Transverse colon (tissue), 4 donors: ENCODE data around the gene C16orf89. TPM values are rescaled to one million over a fixed set of nuclear protein-coding genes. Genes with fewer than 3 reads are reported as not detected.
"Not testable (repeated sequence)": the region's sequence is repeated elsewhere in the genome, so short reads cannot be mapped to it uniquely, and the experiment has no call there.

ENCODE experiments used
- DNase-seq: peaks from one replicate; pipeline ENCODE4 v3.0.0-alpha.2; 2019
- H3K27ac ChIP-seq, 4 donors: fragments of 200-600 bp; sonication (generic); 2 replicates each; pipeline ENCODE4 v1.5.1; 2016 to 2018; ENCODE audit warnings: inconsistent platforms in 4 of 4
- H3K27me3 ChIP-seq: fragments of 200-600 bp; sonication (generic); 2 replicates; pipeline ENCODE4 v1.5.1; 2017; ENCODE audit warnings: inconsistent platforms
- H3K36me3 ChIP-seq, 4 donors: fragments of 200-600 bp; sonication (generic); 2 replicates each; pipeline ENCODE4 v1.5.1; 2017 to 2019; ENCODE audit warnings: inconsistent platforms in 4 of 4
- H3K4me1 ChIP-seq, 4 donors: fragments of 200-600 bp; sonication (generic); 2 replicates each; pipeline ENCODE4 v1.5.1; 2017 to 2020; ENCODE audit warnings: inconsistent platforms in 4 of 4
- H3K4me3 ChIP-seq, 4 donors: fragments of 200-600 bp; sonication (generic); 1 replicate in 1 of 4; 2 replicates in 3 of 4; pipeline versions ENCODE4 v1.5.1 to v1.6.1; 2017 to 2019; ENCODE audit warnings: inconsistent platforms in 4 of 4
- H3K9me3 ChIP-seq, 2 donors: fragments of 200-600 bp; sonication (generic); 2 replicates each; pipeline ENCODE4 v1.5.1; 2017 to 2019; ENCODE audit warnings: inconsistent platforms in 2 of 2
- EP300 ChIP-seq: sonication (generic); formaldehyde crosslinking; IDR thresholded peaks from one replicate; pipeline ENCODE4 v1.6.1; 2017; ENCODE audit warnings: antibody characterized with exemption, low read depth
- POLR2A ChIP-seq: fragments of 450-650 bp; IDR thresholded peaks from one replicate; pipeline ENCODE4 v1.6.1; 2016; ENCODE audit warnings: antibody characterized with exemption, mild to moderate bottlenecking, moderate library complexity
- POLR2AphosphoS5 ChIP-seq, 3 donors: sonication (generic); formaldehyde crosslinking; IDR thresholded peaks; one replicate each; pipeline ENCODE4 v1.6.1; 2016; ENCODE audit warnings: antibody characterized with exemption in 3 of 3
- WGBS, 2 donors: methylation state at CpG; one replicate each; pipeline ENCODE4 v1.1.5; 2018; ENCODE audit warnings: low coverage in 1 of 2; 5-methylcytosine and 5-hydroxymethylcytosine counted together
- in situ Hi-C, 4 donors: fragments of 200-750 bp; cut with MboI; loops; one replicate each; pipeline versions ENCODE4 v1.15.0 to v1.15.1; 2017; ENCODE audit warnings: low sequenced_read_pairs in 3 of 4, low pct_ligation_motif_present in 1 of 4, low pct_unique_long_range_greater_than_20kb in 1 of 4
- intact Hi-C: fragments of 100-400 bp; cut with DNase I; formaldehyde crosslinking; loops from one replicate; pipeline ENCODE4 v1.15.1; 2023; ENCODE audit warnings: low total_unique reads
- total RNA-seq, 4 donors: library from RNA; depleted of rRNA; stranded (reverse); fragments of >200 nt; gene quantifications; one replicate each; pipeline ENCODE4 v1.1.0, GENCODE V29; 2016
- TF ChIP-seq, protein P1 (sequence below), 5 experiments: fragments of 200-600 bp in 3 of 5; fragments of 450-650 bp in 2 of 5; sonication (generic) in 3 of 5; IDR thresholded peaks; 1 replicate in 2 of 5; 2 replicates in 3 of 5; pipeline ENCODE4 v1.5.1; 2016 to 2017; ENCODE audit warnings: antibody characterized with exemption in 5 of 5, inconsistent platforms in 3 of 5, mild to moderate bottlenecking in 2 of 5, moderate library complexity in 1 of 5

The C16orf89 gene
- total RNA-seq, 4 donors from 2014 or later, result 1.5 to 8.6 TPM; not detected in 2

DNA sequence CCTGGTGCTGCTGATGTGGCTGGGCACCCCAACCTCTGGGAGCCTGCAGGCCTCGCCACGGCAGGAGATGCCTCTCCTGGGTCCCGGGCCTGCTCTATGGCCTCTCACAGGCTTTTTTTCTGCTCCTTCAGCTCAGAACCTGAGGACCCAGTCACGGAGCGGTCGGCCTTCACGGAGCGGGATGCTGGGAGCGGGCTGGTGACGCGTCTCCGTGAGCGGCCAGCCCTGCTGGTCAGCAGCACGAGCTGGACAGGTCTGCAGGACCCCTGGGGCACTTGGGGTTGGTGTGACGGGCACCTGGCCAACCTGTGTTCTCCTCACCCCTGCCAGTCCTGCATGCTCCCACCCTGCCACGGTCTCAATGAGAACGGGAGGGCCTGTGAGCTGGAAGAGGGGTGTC, 12.9 kb upstream of the C16orf89 start:
- no peak overlapping the region for H3K27ac ChIP-seq
- no peaks in the 10 kb centered on the region for H3K9me3 ChIP-seq
- in situ Hi-C loops (no loop called here), intact Hi-C loops (no loop called here)
- peaks cover 0 to 18% (median 3%) of the 10 kb centered on the region in 4 donors for H3K36me3 ChIP-seq
- DNase-seq, result no peak
- no peak overlapping the region for H3K4me3 ChIP-seq
- WGBS, 2 donors, result 92 to 100% methylated on average over 1 to 16 of the region's 17 CpGs
- no peaks in the 10 kb centered on the region for H3K27me3 ChIP-seq
- no peak for TF ChIP-seq POLR2AphosphoS5 (IDR thresholded peaks at IDR 0.05)
- TF ChIP-seq, protein P1, sequence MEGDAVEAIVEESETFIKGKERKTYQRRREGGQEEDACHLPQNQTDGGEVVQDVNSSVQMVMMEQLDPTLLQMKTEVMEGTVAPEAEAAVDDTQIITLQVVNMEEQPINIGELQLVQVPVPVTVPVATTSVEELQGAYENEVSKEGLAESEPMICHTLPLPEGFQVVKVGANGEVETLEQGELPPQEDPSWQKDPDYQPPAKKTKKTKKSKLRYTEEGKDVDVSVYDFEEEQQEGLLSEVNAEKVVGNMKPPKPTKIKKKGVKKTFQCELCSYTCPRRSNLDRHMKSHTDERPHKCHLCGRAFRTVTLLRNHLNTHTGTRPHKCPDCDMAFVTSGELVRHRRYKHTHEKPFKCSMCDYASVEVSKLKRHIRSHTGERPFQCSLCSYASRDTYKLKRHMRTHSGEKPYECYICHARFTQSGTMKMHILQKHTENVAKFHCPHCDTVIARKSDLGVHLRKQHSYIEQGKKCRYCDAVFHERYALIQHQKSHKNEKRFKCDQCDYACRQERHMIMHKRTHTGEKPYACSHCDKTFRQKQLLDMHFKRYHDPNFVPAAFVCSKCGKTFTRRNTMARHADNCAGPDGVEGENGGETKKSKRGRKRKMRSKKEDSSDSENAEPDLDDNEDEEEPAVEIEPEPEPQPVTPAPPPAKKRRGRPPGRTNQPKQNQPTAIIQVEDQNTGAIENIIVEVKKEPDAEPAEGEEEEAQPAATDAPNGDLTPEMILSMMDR (IDR thresholded peaks at IDR 0.05), result no peak
- TF ChIP-seq EP300, result no peak
- TF ChIP-seq POLR2A, result no peak
- H3K4me1 ChIP-seq, result peaks cover 0 to 11% (median 5%) of the 10 kb centered on the region in 4 donors

DNA sequence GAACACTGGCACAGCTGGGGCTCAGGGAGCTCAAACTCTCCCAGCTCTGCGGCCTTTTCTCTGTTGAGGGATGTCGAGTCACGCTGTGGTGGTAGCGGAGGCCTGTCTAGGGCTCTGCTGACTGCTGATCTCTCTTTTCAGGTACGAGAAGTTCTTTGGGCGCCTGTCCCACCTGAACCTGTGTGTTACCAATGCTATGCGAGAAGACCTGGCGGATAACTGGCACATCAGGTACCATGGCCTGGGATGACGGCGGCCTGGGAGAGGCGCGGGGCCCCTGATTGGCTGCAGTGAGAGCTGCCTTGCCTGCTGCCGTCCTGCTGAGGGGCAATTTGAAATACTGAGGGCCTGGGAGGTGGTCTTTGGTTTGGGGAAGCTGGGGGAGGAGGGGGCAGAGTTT, 11.5 kb upstream of the C16orf89 start:
- Histone ChIP-seq H3K27me3 (no peaks in the 10 kb centered on the region), H3K4me1 (peaks cover 0 to 19% (median 13%) of the 10 kb centered on the region in 4 donors), H3K4me3 (no peak overlapping the region), H3K36me3 (peaks cover 0 to 18% (median 3%) of the 10 kb centered on the region in 4 donors), H3K9me3 (no peaks in the 10 kb centered on the region), H3K27ac (no peak overlapping the region)
- intact Hi-C loops, result no loop called here
- TF ChIP-seq, protein P1 (IDR thresholded peaks at IDR 0.05), result no peak
- TF ChIP-seq POLR2AphosphoS5 (IDR thresholded peaks at IDR 0.05), result no peak
- no peak for TF ChIP-seq EP300
- no peak for TF ChIP-seq POLR2A
- DNase-seq, result no peak
- 97% methylated on average over 13 of the region's 13 CpGs; no CpG with 5 or more reads in 1 of the 2 donors for WGBS, 2 donors
- in situ Hi-C loops, result no loop called here

DNA sequence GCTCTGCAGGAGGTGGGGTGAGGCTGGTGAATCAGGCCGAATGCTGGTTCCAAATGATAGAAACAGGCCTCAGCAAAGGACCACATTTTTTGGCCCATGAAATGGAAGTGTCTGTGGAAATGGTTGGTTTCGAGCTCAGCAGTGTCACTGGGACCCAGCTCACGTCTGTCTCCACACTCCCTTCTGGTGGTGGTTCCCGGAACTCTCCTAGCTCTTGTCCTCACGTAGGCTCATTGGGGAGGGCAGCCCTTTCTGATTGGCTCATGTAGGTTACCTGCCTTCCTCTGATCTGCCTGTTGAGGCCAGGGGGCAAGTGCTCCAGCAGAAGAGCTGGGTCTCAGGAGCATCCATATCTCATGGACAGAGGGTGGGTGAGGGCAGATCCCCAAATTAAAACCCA, 9.9 kb upstream of the C16orf89 start:
- no peaks in the 10 kb centered on the region for H3K9me3 ChIP-seq
- DNase-seq, result no peak
- peaks cover 3 to 21% (median 13%) of the 10 kb centered on the region in 4 donors for H3K4me1 ChIP-seq
- H3K27me3 ChIP-seq, result no peaks in the 10 kb centered on the region
- peaks cover 0 to 18% (median 3%) of the 10 kb centered on the region in 4 donors for H3K36me3 ChIP-seq
- intact Hi-C loops (no loop called here), in situ Hi-C loops (no loop called here)
- WGBS, 2 donors, result 92% methylated on average over 5 of the region's 5 CpGs; no CpG with 5 or more reads in 1 of the 2 donors
- H3K27ac ChIP-seq, result no peak overlapping the region
- no peak for TF ChIP-seq EP300
- TF ChIP-seq, protein P1 (IDR thresholded peaks at IDR 0.05), result no peak
- TF ChIP-seq POLR2AphosphoS5 (IDR thresholded peaks at IDR 0.05), result no peak
- no peak for TF ChIP-seq POLR2A
- no peak overlapping the region for H3K4me3 ChIP-seq

DNA sequence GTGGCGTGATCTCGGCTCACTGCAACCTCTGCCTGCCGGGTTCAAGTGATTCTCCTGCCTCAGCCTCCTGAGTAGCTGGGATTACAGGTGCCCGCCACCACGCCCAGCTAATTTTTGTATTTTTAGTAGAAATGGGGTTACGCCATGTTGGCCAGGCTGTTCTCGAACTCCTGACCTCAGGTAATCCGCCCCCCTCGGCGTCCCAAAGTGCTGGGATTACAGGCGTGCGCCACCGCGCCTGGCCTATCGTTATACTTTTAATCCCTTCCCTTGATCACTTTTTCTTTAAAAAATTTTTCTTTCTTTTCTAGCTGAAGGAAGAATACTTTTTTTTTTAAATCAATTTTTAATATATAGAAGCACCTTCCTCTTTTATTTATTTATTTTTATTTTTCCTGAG, 8.0 kb upstream of the C16orf89 start:
- H3K9me3 ChIP-seq, H3K4me3 ChIP-seq, H3K27ac ChIP-seq, H3K27me3 ChIP-seq, intact Hi-C loops, in situ Hi-C loops, DNase-seq: not testable (repeated sequence)
- H3K4me1 ChIP-seq, result peaks cover 3 to 16% (median 11%) of the 10 kb centered on the region in 4 donors
- H3K36me3 ChIP-seq, result peaks cover 0 to 18% (median 3%) of the 10 kb centered on the region in 4 donors
- 95 to 98% methylated on average over 9 to 15 of the region's 15 CpGs for WGBS, 2 donors

DNA sequence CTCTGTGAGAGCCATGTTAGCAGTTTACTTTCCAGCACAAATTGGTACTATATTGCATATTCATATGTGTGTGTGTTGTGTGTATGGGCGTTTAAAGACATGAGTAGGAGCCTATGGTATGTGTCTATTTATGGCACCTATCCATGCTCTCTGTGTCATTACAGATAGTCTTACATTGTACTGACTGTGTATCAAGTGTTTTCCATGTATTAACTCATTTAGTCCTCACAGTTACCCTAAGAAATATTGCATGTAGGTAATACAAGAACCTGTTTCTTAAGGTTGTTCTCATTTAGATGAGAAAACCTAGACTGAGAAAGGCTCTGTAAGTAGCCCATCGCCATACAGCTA, 7.5 kb upstream of the C16orf89 start:
- no peaks in the 10 kb centered on the region for H3K9me3 ChIP-seq
- peaks cover 3 to 16% (median 11%) of the 10 kb centered on the region in 4 donors for H3K4me1 ChIP-seq
- in situ Hi-C loops (no loop called here), intact Hi-C loops (no loop called here)
- H3K36me3 ChIP-seq, result peaks cover 0 to 14% (median 3%) of the 10 kb centered on the region in 4 donors
- no peak overlapping the region for H3K4me3 ChIP-seq
- no peak overlapping the region for H3K27ac ChIP-seq
- WGBS, 2 donors, result 79 to 83% methylated on average over 2 of the region's 2 CpGs
- DNase-seq, result no peak
- no peak for TF ChIP-seq EP300
- TF ChIP-seq POLR2AphosphoS5 (IDR thresholded peaks at IDR 0.05), result no peak
- no peak for TF ChIP-seq POLR2A
- TF ChIP-seq, protein P1 (IDR thresholded peaks at IDR 0.05), result no peak
- no peaks in the 10 kb centered on the region for H3K27me3 ChIP-seq
